Spleen (tissue), 11 donors: Measurements from ENCODE around the gene JADE1. TPM values are rescaled to one million over a fixed set of nuclear protein-coding genes. Genes with fewer than 3 reads are reported as not detected.
A peak's percentile ranks its signal among the peaks of the same experiment; 100 is the strongest.

Experiments used
- DNase-seq: peaks from one replicate; pipeline ENCODE4 v3.0.0-alpha.2; 2020
- H3K27ac ChIP-seq, 8 donors: fragments of 200-600 bp; sonication (generic) in 7 of 8; 1 replicate in 4 of 8; 2 replicates in 4 of 8; pipeline versions ENCODE4 v1.5.0 to v1.8.0; 2016 to 2021; ENCODE audit warnings: inconsistent platforms in 4 of 8, mild to moderate bottlenecking in 4 of 8, moderate library complexity in 1 of 8
- H3K27me3 ChIP-seq, 7 donors: fragments of 200-600 bp; sonication (generic) in 6 of 7; replicated peaks in 1 of 7; 1 replicate in 4 of 7; 2 replicates in 3 of 7; pipeline versions ENCODE4 v1.5.0 to v1.8.0; 2016 to 2021; ENCODE audit warnings: inconsistent platforms in 3 of 7, mild to moderate bottlenecking in 1 of 7
- H3K36me3 ChIP-seq, 6 donors: fragments of 200-600 bp; sonication (generic) in 5 of 6; 1 replicate in 4 of 6; 2 replicates in 2 of 6; pipeline versions ENCODE4 v1.5.0 to v1.8.0; 2016 to 2021; ENCODE audit warnings: inconsistent platforms in 2 of 6
- H3K4me1 ChIP-seq, 6 donors: fragments of 200-600 bp; sonication (generic) in 5 of 6; 1 replicate in 3 of 6; 2 replicates in 3 of 6; pipeline versions ENCODE4 v1.5.0 to v1.8.0; 2016 to 2021; ENCODE audit warnings: inconsistent platforms in 3 of 6
- H3K4me3 ChIP-seq, 8 donors: fragments of 200-600 bp; sonication (generic) in 7 of 8; 1 replicate in 4 of 8; 2 replicates in 4 of 8; pipeline versions ENCODE4 v1.5.0 to v1.8.0; 2016 to 2021; ENCODE audit warnings: inconsistent platforms in 4 of 8, mild to moderate bottlenecking in 4 of 8, moderate library complexity in 2 of 8
- H3K9me3 ChIP-seq, 8 donors: fragments of 200-600 bp; sonication (generic) in 7 of 8; 1 replicate in 4 of 8; 2 replicates in 4 of 8; pipeline versions ENCODE4 v1.5.0 to v1.8.0; 2016 to 2021; ENCODE audit warnings: inconsistent platforms in 4 of 8
- POLR2A ChIP-seq, 3 donors: fragments of 450-650 bp; IDR thresholded peaks; one replicate each; pipeline ENCODE4 v1.5.1; 2017; ENCODE audit warnings: antibody characterized with exemption in 3 of 3, mild to moderate bottlenecking in 1 of 3
- POLR2AphosphoS5 ChIP-seq, 3 donors: sonication (generic); formaldehyde crosslinking; IDR thresholded peaks; one replicate each; pipeline ENCODE4 v1.5.1; 2017; ENCODE audit warnings: antibody characterized with exemption in 3 of 3
- WGBS, 5 donors: extraction: QIAGEN DNeasy Blood & Tissue Kit in 3 of 5; methylation state at CpG; one replicate each; pipeline versions ENCODE4 v1.1.5 to v1.1.7; 2013 to 2018; 5-methylcytosine and 5-hydroxymethylcytosine counted together
- intact Hi-C: fragments of 100-400 bp; cut with DNase I; formaldehyde crosslinking; loops from one replicate; pipeline ENCODE4 v1.15.0; 2023; ENCODE audit warnings: low total_unique reads
- polyA plus RNA-seq, 3 donors: library from polyadenylated mRNA; stranded (reverse); fragments of 200-250 nt; gene quantifications; one replicate each; pipeline ENCODE4 v1.2.1, GENCODE V29; 2013
- total RNA-seq, 7 donors: library from RNA; depleted of rRNA in 3 of 7; stranded (reverse); fragments of >200 nt in 3 of 7; fragmentation: NEBNext Ultra II Directional in 4 of 7; extraction: Animal tissue kit (Norgen Biotek cat#: 25700) in 4 of 7; gene quantifications; one replicate each; pipeline versions ENCODE4 v1.1.0 to v1.2.1, GENCODE V29; 2016 to 2021
- TF ChIP-seq, protein P1 (sequence below), 11 experiments: fragments of 200-600 bp in 7 of 11; fragments of 450-650 bp in 4 of 11; sonication (generic) in 4 of 11; IDR thresholded peaks in 8 of 11; conservative IDR thresholded peaks in 3 of 11; 1 replicate in 7 of 11; 2 replicates in 4 of 11; pipeline versions ENCODE4 v1.4.0 to v1.8.0; 2016 to 2021; ENCODE audit warnings: antibody characterized with exemption in 11 of 11, inconsistent platforms in 4 of 11, mild to moderate bottlenecking in 1 of 11
- donor health status: healthy with polysubstance abuse.
- donor health status: DM: no; HTN: no; CAD: no; lungs with moderate emphysema.
- donor health status: DM: no; HTN: no; CAD: no.
- donor health status: Bipolar disorder and iron deficiency.
- donor health status: healthy.
- donor health status: DM: no; HTN: no; CAD: no.
- donor health status: DM: yes; HTN: yes; CAD: no.

JADE1 gene
- total and polyA plus RNA-seq, 10 donors: 8.1 to 37.0 (median 28.6) TPM

DNA sequence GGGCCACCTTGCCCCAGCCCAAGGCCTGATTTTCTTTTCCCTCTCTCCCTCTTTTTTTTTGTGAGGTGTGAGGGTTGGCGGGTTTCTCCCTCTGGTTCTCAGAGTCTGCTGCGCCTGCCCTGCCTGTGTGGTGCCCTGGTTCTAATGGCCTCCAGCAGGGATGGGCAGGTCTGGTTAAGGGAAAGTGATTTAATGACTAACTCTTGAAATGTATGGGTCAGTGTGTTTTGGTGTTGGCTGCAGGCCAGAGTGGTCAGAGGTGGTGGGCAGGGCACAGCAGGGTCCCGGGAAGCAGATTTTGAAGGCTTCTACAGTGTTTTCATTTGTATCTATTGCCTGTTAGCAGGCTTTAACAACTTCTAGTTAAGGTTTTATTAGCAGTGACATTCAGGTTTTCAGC lies 39.0 kb downstream of the JADE1 start:
- WGBS, 5 donors: 97 to 100% (median 98%) methylated on average over 3 of the region's 3 CpGs
- no peaks in the 10 kb centered on the region for H3K9me3 ChIP-seq
- intact Hi-C loops: no loop called here
- peak overlapping the region in 2 of 8 donors; percentile 81 to 83 for H3K27ac ChIP-seq
- H3K4me3 ChIP-seq: no peak overlapping the region
- peaks cover 0 to 100% (median 93%) of the 10 kb centered on the region in 6 donors for H3K36me3 ChIP-seq
- no peaks in the 10 kb centered on the region for H3K27me3 ChIP-seq
- no peak for TF ChIP-seq POLR2AphosphoS5 (IDR thresholded peaks at IDR 0.05)
- TF ChIP-seq POLR2A (IDR thresholded peaks at IDR 0.05): no peak
- TF ChIP-seq, protein P1, sequence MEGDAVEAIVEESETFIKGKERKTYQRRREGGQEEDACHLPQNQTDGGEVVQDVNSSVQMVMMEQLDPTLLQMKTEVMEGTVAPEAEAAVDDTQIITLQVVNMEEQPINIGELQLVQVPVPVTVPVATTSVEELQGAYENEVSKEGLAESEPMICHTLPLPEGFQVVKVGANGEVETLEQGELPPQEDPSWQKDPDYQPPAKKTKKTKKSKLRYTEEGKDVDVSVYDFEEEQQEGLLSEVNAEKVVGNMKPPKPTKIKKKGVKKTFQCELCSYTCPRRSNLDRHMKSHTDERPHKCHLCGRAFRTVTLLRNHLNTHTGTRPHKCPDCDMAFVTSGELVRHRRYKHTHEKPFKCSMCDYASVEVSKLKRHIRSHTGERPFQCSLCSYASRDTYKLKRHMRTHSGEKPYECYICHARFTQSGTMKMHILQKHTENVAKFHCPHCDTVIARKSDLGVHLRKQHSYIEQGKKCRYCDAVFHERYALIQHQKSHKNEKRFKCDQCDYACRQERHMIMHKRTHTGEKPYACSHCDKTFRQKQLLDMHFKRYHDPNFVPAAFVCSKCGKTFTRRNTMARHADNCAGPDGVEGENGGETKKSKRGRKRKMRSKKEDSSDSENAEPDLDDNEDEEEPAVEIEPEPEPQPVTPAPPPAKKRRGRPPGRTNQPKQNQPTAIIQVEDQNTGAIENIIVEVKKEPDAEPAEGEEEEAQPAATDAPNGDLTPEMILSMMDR (IDR thresholded peaks at IDR 0.05 in 8 of 11, conservative IDR thresholded peaks at IDR 0.05 in 3 of 11): no peak
- H3K4me1 ChIP-seq: peaks cover 0 to 37% (median 0%) of the 10 kb centered on the region in 6 donors
- no peak for DNase-seq

DNA sequence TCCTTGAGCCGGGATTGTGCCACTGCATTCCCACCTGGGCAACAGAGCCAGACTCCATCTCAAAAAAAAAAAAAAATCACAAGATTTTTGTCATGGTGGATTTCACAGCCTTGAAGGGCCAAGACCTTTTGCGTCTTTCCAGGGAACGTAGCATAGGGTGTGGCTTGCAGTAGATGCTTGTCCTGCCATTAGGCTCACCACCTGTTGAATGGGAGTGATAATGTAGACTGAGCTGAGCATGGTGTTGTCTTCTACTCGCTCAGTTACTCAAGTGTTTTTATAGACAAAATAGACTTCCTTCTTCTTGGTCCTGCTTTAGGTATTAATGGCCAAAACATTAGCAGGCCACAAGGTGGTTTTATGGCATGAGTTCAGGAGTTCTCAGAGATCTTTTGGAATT lies 40.8 kb downstream of the JADE1 start:
- H3K36me3 ChIP-seq: peaks cover 1 to 100% (median 92%) of the 10 kb centered on the region in 6 donors
- intact Hi-C loops: no loop called here
- DNase-seq: no peak
- 93 to 100% (median 96%) methylated on average over 4 of the region's 4 CpGs for WGBS, 5 donors
- H3K27ac ChIP-seq: no peak overlapping the region
- no peak for TF ChIP-seq POLR2AphosphoS5 (IDR thresholded peaks at IDR 0.05)
- no peak for TF ChIP-seq POLR2A (IDR thresholded peaks at IDR 0.05)
- TF ChIP-seq, protein P1 (IDR thresholded peaks at IDR 0.05 in 8 of 11, conservative IDR thresholded peaks at IDR 0.05 in 3 of 11): no peak
- no peaks in the 10 kb centered on the region for H3K9me3 ChIP-seq
- H3K4me1 ChIP-seq: peaks cover 0 to 48% (median 6%) of the 10 kb centered on the region in 6 donors
- no peak overlapping the region for H3K4me3 ChIP-seq
- H3K27me3 ChIP-seq: no peaks in the 10 kb centered on the region

DNA sequence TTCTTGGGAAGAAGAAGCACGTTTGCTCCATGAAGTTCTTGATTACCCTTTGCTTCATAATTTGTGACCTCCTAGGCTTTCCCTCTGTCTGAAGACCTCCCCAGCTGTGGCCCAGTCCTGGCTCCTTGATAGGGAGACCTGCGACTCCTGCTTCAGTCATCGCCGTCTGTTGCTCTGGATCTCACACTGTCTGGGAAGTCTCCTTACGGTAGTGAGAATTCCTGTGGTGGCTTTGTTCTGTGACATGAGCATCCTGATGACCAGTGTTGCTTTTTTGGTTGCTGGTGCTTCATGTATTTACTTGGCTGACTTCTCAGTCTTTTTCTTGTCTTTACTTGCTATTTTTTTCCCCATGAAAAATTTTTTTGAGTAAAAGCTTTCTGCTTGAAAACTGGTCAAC lies 44.2 kb downstream of the JADE1 start:
- 85 to 93% (median 86%) methylated on average over 5 of the region's 5 CpGs for WGBS, 5 donors
- Histone ChIP-seq H3K9me3 (no peaks in the 10 kb centered on the region), H3K27me3 (no peaks in the 10 kb centered on the region), H3K4me1 (peaks cover 0 to 33% (median 6%) of the 10 kb centered on the region in 6 donors), H3K4me3 (no peak overlapping the region), H3K27ac (peak overlapping the region in 7 of 8 donors; percentile 8 to 69 (median 37)), H3K36me3 (peaks cover 5 to 100% (median 92%) of the 10 kb centered on the region in 6 donors)
- intact Hi-C loops: no loop called here
- DNase-seq: no peak
- TF ChIP-seq POLR2AphosphoS5 (IDR thresholded peaks at IDR 0.05): no peak
- no peak for TF ChIP-seq POLR2A (IDR thresholded peaks at IDR 0.05)
- TF ChIP-seq, protein P1 (IDR thresholded peaks at IDR 0.05 in 8 of 11, conservative IDR thresholded peaks at IDR 0.05 in 3 of 11): no peak

DNA sequence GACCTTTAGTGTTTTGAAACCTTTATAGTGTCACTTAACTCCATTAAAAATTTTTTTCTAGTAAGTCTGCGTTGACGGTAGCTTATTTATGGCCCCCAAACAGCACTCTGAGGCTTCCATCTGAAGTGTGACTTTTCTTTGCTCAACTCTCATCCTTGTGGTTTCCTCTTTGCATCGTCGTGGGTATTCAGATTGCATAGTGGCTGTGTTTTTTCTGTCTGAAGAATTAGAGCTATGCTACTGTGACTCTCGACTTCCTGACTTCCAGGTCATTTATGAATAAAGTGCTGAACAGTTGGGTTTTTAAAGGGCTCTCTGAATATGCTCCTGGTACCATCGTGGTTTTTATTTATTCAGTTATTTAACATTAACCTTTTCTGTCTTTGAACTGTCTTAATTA lies 44.9 kb downstream of the JADE1 start:
- WGBS, 5 donors: 16 to 35% (median 19%) methylated on average over 6 of the region's 6 CpGs
- H3K27ac ChIP-seq: peak overlapping the region; percentile 5 to 69 (median 42)

More for the DNA sequence above, 44.9 kb downstream of the JADE1 start:
- Histone ChIP-seq H3K36me3 (peaks cover 5 to 100% (median 85%) of the 10 kb centered on the region in 6 donors), H3K4me3 (no peak overlapping the region), H3K27me3 (no peaks in the 10 kb centered on the region), H3K4me1 (peaks cover 0 to 37% (median 6%) of the 10 kb centered on the region in 6 donors), H3K9me3 (no peaks in the 10 kb centered on the region)
- DNase-seq: no peak
- intact Hi-C loops: no loop called here
- TF ChIP-seq POLR2AphosphoS5 (IDR thresholded peaks at IDR 0.05): no peak
- TF ChIP-seq, protein P1 (IDR thresholded peaks at IDR 0.05 in 8 of 11, conservative IDR thresholded peaks at IDR 0.05 in 3 of 11): no peak
- TF ChIP-seq POLR2A (IDR thresholded peaks at IDR 0.05): no peak
